DOHH2 (cell line): ENCODE results near the gene NIPAL3.
"Not testable (repeated sequence)": the region's sequence is repeated elsewhere in the genome, so short reads cannot be mapped to it uniquely, and the experiment has no call there.

Experiments used
- H3F3A ChIP-seq: fragments of 200-600 bp; sonication (generic), shearing (Covaris generic); 2 replicates; pipeline ENCODE4 v1.6.0; 2016; ENCODE audit warnings: antibody characterized with exemption, mild to moderate bottlenecking; ENCODE audit not compliant: control insufficient read depth, insufficient read depth
- H3K27ac ChIP-seq: fragments of 200-600 bp; sonication (generic); 2 replicates; pipeline ENCODE4 v1.5.1; 2014; ENCODE audit warnings: low read depth, mild to moderate bottlenecking, low read length, moderate library complexity
- H3K27me3 ChIP-seq: fragments of 200-600 bp; sonication (generic); 2 replicates; pipeline ENCODE4 v1.6.1; 2014; ENCODE audit warnings: mild to moderate bottlenecking, low read length, mixed read lengths; ENCODE audit not compliant: control insufficient read depth
- H3K36me3 ChIP-seq: fragments of 200-600 bp; sonication (generic); 2 replicates; pipeline ENCODE4 v1.6.1; 2014; ENCODE audit warnings: mild to moderate bottlenecking, low read length, moderate library complexity, mixed read lengths; ENCODE audit not compliant: control insufficient read depth
- H3K4me1 ChIP-seq: fragments of 200-600 bp; sonication (generic); 2 replicates; pipeline ENCODE4 v1.6.1; 2014; ENCODE audit warnings: mild to moderate bottlenecking, low read length, mixed read lengths; ENCODE audit not compliant: control insufficient read depth
- H3K4me2 ChIP-seq: fragments of 200-600 bp; sonication (generic); 2 replicates; pipeline ENCODE4 v1.6.0; 2014; ENCODE audit warnings: mild to moderate bottlenecking, low read length, moderate library complexity
- H3K4me3 ChIP-seq: fragments of 200-600 bp; sonication (generic); 2 replicates; pipeline ENCODE4 v1.5.1; 2014; ENCODE audit warnings: mild to moderate bottlenecking, low read length, mixed read lengths
- H3K79me2 ChIP-seq: fragments of 200-600 bp; sonication (generic); 2 replicates; pipeline ENCODE4 v1.6.1; 2014; ENCODE audit warnings: mild to moderate bottlenecking, low read length, mixed read lengths; ENCODE audit not compliant: control insufficient read depth
- H3K9me2 ChIP-seq: fragments of 200-600 bp; sonication (generic); replicated peaks from 2 replicates; pipeline ENCODE4 v1.6.1; 2014; ENCODE audit warnings: mild to moderate bottlenecking, low read length, mixed read lengths; ENCODE audit not compliant: control insufficient read depth
- H3K9me3 ChIP-seq: fragments of 200-600 bp; sonication (generic); 2 replicates; pipeline ENCODE4 v1.6.1; 2014; ENCODE audit warnings: antibody characterized with exemption, low read length, mixed read lengths; ENCODE audit not compliant: control insufficient read depth, insufficient read depth
- H4K20me1 ChIP-seq: fragments of 200-600 bp; sonication (generic); 2 replicates; pipeline ENCODE4 v1.6.0; 2014; ENCODE audit warnings: low read depth, mild to moderate bottlenecking, antibody characterized with exemption, low read length, moderate library complexity; ENCODE audit not compliant: control insufficient read depth, insufficient read depth
- EZH2phosphoT487 ChIP-seq: fragments of 200-600 bp; sonication (generic); IDR thresholded peaks from 2 replicates; pipeline ENCODE4 v1.6.1; 2017; ENCODE audit warnings: borderline replicate concordance, mild to moderate bottlenecking, antibody characterized with exemption, low read length, moderate library complexity, mixed read lengths
- TF ChIP-seq, protein P1 (sequence below): fragments of 200-600 bp; sonication (generic); IDR thresholded peaks from one replicate; pipeline ENCODE4 v1.5.1; 2014; ENCODE audit warnings: antibody characterized with exemption, mild to moderate bottlenecking, low read depth, low read length; ENCODE audit not compliant: poor library complexity, severe bottlenecking

The NIPAL3 gene

DNA sequence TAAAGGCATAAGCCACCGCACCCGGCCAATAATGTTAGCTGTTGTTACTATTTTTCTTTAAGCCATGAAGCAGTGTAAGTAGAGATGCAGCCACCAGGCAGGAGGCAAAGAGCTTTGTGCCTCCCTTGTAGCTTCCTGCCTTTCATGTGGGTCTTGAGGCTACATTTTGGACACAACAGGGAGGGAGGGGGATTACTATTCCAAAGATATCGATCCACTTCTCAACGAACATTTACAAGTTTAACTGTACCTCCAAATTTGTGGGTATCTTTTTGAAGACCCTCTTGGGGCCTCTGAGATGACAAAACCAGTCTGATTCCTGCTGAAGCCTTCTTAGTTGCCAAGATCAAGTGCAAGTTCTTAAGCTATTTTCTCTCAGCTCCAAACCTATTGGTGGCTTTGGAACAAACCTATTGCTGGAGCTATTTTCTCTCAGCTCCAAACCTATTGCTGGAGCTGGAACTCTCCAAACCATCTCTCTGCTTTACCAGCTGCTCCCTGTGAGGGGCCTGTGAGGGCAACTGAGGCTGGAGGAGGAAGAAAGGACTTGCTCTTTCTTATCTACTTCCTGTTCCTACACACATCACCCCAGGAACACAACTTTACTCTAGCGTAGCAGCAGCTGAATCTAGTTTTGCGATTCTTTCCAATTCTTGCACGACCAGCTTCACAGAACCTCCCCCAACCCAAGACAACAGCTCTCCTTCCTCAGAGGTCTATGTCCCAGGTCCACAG lies 70.9 kb downstream of the NIPAL3 start:
- H3K27ac ChIP-seq = peak overlapping the region; percentile 24
- no peaks in the 10 kb centered on the region for H3K9me2 ChIP-seq
- no peaks in the 10 kb centered on the region for H3K27me3 ChIP-seq
- TF ChIP-seq EZH2phosphoT487 = no peak
- TF ChIP-seq, protein P1, sequence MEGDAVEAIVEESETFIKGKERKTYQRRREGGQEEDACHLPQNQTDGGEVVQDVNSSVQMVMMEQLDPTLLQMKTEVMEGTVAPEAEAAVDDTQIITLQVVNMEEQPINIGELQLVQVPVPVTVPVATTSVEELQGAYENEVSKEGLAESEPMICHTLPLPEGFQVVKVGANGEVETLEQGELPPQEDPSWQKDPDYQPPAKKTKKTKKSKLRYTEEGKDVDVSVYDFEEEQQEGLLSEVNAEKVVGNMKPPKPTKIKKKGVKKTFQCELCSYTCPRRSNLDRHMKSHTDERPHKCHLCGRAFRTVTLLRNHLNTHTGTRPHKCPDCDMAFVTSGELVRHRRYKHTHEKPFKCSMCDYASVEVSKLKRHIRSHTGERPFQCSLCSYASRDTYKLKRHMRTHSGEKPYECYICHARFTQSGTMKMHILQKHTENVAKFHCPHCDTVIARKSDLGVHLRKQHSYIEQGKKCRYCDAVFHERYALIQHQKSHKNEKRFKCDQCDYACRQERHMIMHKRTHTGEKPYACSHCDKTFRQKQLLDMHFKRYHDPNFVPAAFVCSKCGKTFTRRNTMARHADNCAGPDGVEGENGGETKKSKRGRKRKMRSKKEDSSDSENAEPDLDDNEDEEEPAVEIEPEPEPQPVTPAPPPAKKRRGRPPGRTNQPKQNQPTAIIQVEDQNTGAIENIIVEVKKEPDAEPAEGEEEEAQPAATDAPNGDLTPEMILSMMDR = no peak
- peaks cover 42% of the 10 kb centered on the region for H3K4me1 ChIP-seq
- H3F3A ChIP-seq = peaks cover 2% of the 10 kb centered on the region; the same call in 1 of the 2 replicates
- H3K36me3 ChIP-seq = no peaks in the 10 kb centered on the region
- H3K79me2 ChIP-seq = no peaks in the 10 kb centered on the region
- peak overlapping the region; percentile 63 for H3K4me2 ChIP-seq
- peaks cover 10% of the 10 kb centered on the region; the same call in 1 of the 2 replicates for H3K9me3 ChIP-seq
- H3K4me3 ChIP-seq = peak overlapping the region; percentile 46
- H4K20me1 ChIP-seq = no peaks in the 10 kb centered on the region

DNA sequence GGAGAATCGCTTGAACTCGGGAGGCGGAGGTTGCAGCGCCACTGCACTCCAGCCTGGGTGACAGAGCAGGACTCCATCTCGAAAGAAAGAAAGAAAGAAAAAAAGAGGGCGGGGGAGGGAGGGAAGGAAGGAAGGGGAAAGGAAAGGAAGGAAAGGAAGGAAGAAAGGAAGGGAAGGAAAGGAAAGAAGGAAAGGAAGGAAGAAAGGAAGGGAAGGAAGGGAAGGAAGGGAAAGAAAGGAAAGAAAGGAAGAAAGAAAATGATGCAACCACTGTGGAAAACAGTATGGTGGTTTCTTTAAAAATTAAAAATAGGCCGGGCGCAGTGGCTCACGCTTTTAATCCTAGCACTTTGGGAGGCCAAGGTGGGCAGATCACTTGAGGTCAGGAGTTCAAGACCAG lies 71.9 kb downstream of the NIPAL3 start:
- Histone ChIP-seq H3K79me2 (no peaks in the 10 kb centered on the region), H3K27me3 (no peaks in the 10 kb centered on the region), H3K27ac (no peak overlapping the region), H3K36me3 (no peaks in the 10 kb centered on the region), H3K9me3 (peaks cover 10% of the 10 kb centered on the region; the same call in 1 of the 2 replicates), H3K4me1 (peaks cover 34% of the 10 kb centered on the region), H3K4me2 (peak overlapping the region; percentile 63), H3K9me2 (no peaks in the 10 kb centered on the region), H3K4me3 (no peak overlapping the region), H4K20me1 (no peaks in the 10 kb centered on the region), H3F3A (peaks cover 2% of the 10 kb centered on the region; the same call in 1 of the 2 replicates)
- no peak for TF ChIP-seq EZH2phosphoT487
- TF ChIP-seq, protein P1 = no peak

DNA sequence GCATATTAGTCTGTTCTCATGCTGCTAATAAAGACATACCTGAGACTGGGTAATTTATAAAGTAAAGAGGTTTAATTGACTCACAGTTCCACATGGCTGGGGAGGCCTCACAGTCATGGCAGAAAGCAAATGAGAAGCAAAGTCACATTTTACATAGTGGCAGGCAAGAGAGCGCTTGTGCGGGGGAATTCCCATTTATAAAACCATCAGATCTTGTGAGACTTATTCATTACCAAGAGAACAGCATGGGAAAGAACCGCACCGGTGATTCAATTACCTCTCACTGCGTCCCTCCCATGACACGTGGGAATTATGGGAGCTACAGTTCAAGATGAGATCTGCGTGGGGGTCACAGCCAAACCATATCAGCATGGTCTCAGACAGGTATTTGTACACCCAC lies 72.6 kb downstream of the NIPAL3 start:
- not testable (repeated sequence) for H4K20me1 ChIP-seq, H3K4me2 ChIP-seq, H3K36me3 ChIP-seq, H3K27me3 ChIP-seq, H3F3A ChIP-seq, H3K9me2 ChIP-seq, H3K27ac ChIP-seq, H3K4me3 ChIP-seq, H3K79me2 ChIP-seq
- Histone ChIP-seq H3K4me1 (peaks cover 34% of the 10 kb centered on the region), H3K9me3 (peaks cover 10% of the 10 kb centered on the region; the same call in 1 of the 2 replicates)

DNA sequence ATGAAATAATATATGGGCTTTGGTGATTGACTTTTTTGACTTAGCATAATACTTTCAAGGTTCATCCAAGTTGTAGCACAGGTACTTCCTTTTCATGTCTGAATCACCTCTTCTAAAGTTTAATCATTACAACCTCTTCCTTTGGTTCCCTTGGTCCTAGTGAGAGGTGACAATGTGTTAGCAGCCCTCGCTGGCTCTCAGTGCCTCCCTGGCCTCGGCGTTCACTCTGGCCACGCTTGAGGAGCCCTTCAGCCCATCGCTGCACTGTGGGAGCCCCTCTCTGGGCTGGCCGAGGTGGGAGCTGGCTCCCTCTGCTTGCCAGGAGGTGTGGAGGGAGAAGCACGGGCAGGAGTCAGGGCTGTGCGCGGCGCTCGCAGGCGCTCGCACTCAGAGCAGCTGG lies 74.1 kb downstream of the NIPAL3 start:
- no peak overlapping the region for H3K4me2 ChIP-seq
- no peaks in the 10 kb centered on the region for H4K20me1 ChIP-seq
- H3K9me3 ChIP-seq = peaks cover 10% of the 10 kb centered on the region; the same call in 1 of the 2 replicates
- H3K27me3 ChIP-seq = no peaks in the 10 kb centered on the region
- peaks cover 2% of the 10 kb centered on the region; the same call in 1 of the 2 replicates for H3F3A ChIP-seq
- no peaks in the 10 kb centered on the region for H3K79me2 ChIP-seq
- TF ChIP-seq EZH2phosphoT487 = no peak
- TF ChIP-seq, protein P1 = no peak
- no peak overlapping the region for H3K4me3 ChIP-seq
- no peaks in the 10 kb centered on the region for H3K9me2 ChIP-seq
- no peak overlapping the region for H3K27ac ChIP-seq
- H3K36me3 ChIP-seq = no peaks in the 10 kb centered on the region
- H3K4me1 ChIP-seq = peaks cover 26% of the 10 kb centered on the region
